ENCODE results near the gene KIFAP3.

- TF ChIP-seq CTCF (IDR thresholded peaks at IDR 0.05) = no peak
- TF ChIP-seq EP300 (IDR thresholded peaks at IDR 0.05) = no peak
- TF ChIP-seq POLR2AphosphoS5 (IDR thresholded peaks at IDR 0.05) = no peak
Observed at GRCh38 chr1:170030212-170030611, 44.3 kb downstream of the KIFAP3 start.

Data from upper lobe of left lung (tissue), 4 donors.